Measurements from ENCODE around the gene ZEB2. TPM values are rescaled to one million over a fixed set of nuclear protein-coding genes. Genes with fewer than 3 reads are reported as not detected.

Gene ZEB2
- total RNA-seq, 1 donor from 2014 or later, result 89.1 TPM

GRCh38 chr2:144414324-144414845 is 105.5 kb downstream of the ZEB2 start:
- Histone ChIP-seq H3K27ac (replicated peaks) (peak overlapping the region; percentile 50), H3K4me3 (no peak overlapping the region), H3K27me3 (ENCODE audit: low read depth) (no peaks in the 10 kb centered on the region), H3K4me1 (peaks cover 24% of the 10 kb centered on the region), H3K36me3 (peaks cover 30% of the 10 kb centered on the region), H3K9me3 (replicated peaks) (no peaks in the 10 kb centered on the region)
- no peak for TF ChIP-seq CTCF (IDR thresholded peaks at IDR 0.05; ENCODE audit: borderline replicate concordance)
- intact Hi-C loops (cut with micrococcal nuclease), result no loop called here
- DNase-seq, result no peak

GRCh38 chr2:144412709-144413108 is 107.2 kb downstream of the ZEB2 start:
- intact Hi-C loops (cut with micrococcal nuclease), result no loop called here
- Histone ChIP-seq H3K27ac (replicated peaks) (peak overlapping the region; percentile 50), H3K36me3 (peaks cover 36% of the 10 kb centered on the region), H3K27me3 (ENCODE audit: low read depth) (no peaks in the 10 kb centered on the region), H3K9me3 (replicated peaks) (no peaks in the 10 kb centered on the region), H3K4me1 (peaks cover 19% of the 10 kb centered on the region), H3K4me3 (no peak overlapping the region)
- no peak for TF ChIP-seq CTCF (IDR thresholded peaks at IDR 0.05; ENCODE audit: borderline replicate concordance)
- DNase-seq, result no peak

GRCh38 chr2:144411473-144411872 is 108.4 kb downstream of the ZEB2 start:
- Histone ChIP-seq H3K4me1 (peaks cover 22% of the 10 kb centered on the region), H3K27ac (replicated peaks) (no peak overlapping the region), H3K4me3 (no peak overlapping the region), H3K27me3 (ENCODE audit: low read depth) (no peaks in the 10 kb centered on the region), H3K36me3 (peaks cover 27% of the 10 kb centered on the region), H3K9me3 (replicated peaks) (no peaks in the 10 kb centered on the region)
- TF ChIP-seq CTCF (IDR thresholded peaks at IDR 0.05; ENCODE audit: borderline replicate concordance), result no peak
- DNase-seq, result no peak
- intact Hi-C loops (cut with micrococcal nuclease), result no loop called here

GRCh38 chr2:144409241-144409640 is 110.7 kb downstream of the ZEB2 start:
- H3K9me3 ChIP-seq (replicated peaks), result no peaks in the 10 kb centered on the region
- H3K4me1 ChIP-seq, result peaks cover 40% of the 10 kb centered on the region
- intact Hi-C loops (cut with micrococcal nuclease), result no loop called here
- H3K27me3 ChIP-seq (ENCODE audit: low read depth), result no peaks in the 10 kb centered on the region
- H3K27ac ChIP-seq (replicated peaks), result no peak overlapping the region
- peaks cover 27% of the 10 kb centered on the region for H3K36me3 ChIP-seq
- DNase-seq, result no peak
- TF ChIP-seq CTCF (IDR thresholded peaks at IDR 0.05; ENCODE audit: borderline replicate concordance), result no peak
- H3K4me3 ChIP-seq, result no peak overlapping the region

GRCh38 chr2:144407262-144407661 is 112.7 kb downstream of the ZEB2 start:
- no peak for DNase-seq
- H3K27me3 ChIP-seq (ENCODE audit: low read depth), result no peaks in the 10 kb centered on the region

More at GRCh38 chr2:144407262-144407661, 112.7 kb downstream of the ZEB2 start:
- H3K9me3 ChIP-seq (replicated peaks), result no peaks in the 10 kb centered on the region
- H3K4me3 ChIP-seq, result no peak overlapping the region
- intact Hi-C loops (cut with micrococcal nuclease), result no loop called here
- TF ChIP-seq CTCF (IDR thresholded peaks at IDR 0.05; ENCODE audit: borderline replicate concordance), result no peak
- H3K36me3 ChIP-seq, result peaks cover 31% of the 10 kb centered on the region
- peaks cover 42% of the 10 kb centered on the region for H3K4me1 ChIP-seq
- H3K27ac ChIP-seq (replicated peaks), result no peak overlapping the region
